IMR-90 (cell line): Measurements from ENCODE around the gene FAM227B. TPM values are rescaled to one million over a fixed set of nuclear protein-coding genes. Genes with fewer than 3 reads are reported as not detected.
A peak's percentile ranks its signal among the peaks of the same experiment; 100 is the strongest.

Experiments used
- ATAC-seq: fragments of 200-7000 bp; cut with Tn5 transposase; 2 replicates; pipeline ENCODE4 v1.9.1; 2020; ENCODE audit warnings: low read depth, mild to moderate bottlenecking, moderate library complexity
- BruUV-seq: library from RNA; stranded (reverse); fragments of 400-500 nt; replicated peaks from 2 replicates; lab custom pipeline; 2021; lab: Mats Ljungman, UMichigan
- CTCF ChIA-PET: fragments of 300-600 bp; formaldehyde crosslinking; extraction: SDS; loops from one replicate; lab custom pipeline; 2021; ENCODE audit warnings: antibody characterized with exemption; lab: Yijun Ruan, JAX
- POLR2A ChIA-PET: fragments of 300-600 bp; sonication (Branson Sonifier 250); formaldehyde crosslinking; loops from one replicate; lab custom pipeline; 2022; ENCODE audit warnings: antibody characterized with exemption; ENCODE audit not compliant: unreplicated experiment; lab: Charles Lee
- DNase-seq: peaks from one replicate; pipeline ENCODE4 v3.0.0; 2013
- H2AFZ ChIP-seq: replicated peaks from 2 replicates; pipeline ENCODE3; 2013; ENCODE audit warnings: low read length, mild to moderate bottlenecking; ENCODE audit not compliant: poor library complexity
- H2AK5ac ChIP-seq: 2 replicates; pipeline ENCODE4 v1.6.1; 2013; ENCODE audit warnings: low read depth, low read length, inconsistent platforms
- H2AK9ac ChIP-seq: replicated peaks from 2 replicates; pipeline ENCODE3; 2013; ENCODE audit warnings: mild to moderate bottlenecking, low read depth, low read length, moderate library complexity; ENCODE audit not compliant: poor library complexity
- H2BK120ac ChIP-seq: 2 replicates; pipeline ENCODE4 v1.6.1; 2013; ENCODE audit warnings: low read depth, low read length, inconsistent platforms
- H2BK15ac ChIP-seq: 3 replicates; pipeline ENCODE4 v1.6.1; 2013; ENCODE audit warnings: low read depth, low read length, inconsistent platforms
- H2BK20ac ChIP-seq: 2 replicates; pipeline ENCODE4 v1.6.1; 2013; ENCODE audit warnings: low read depth, mild to moderate bottlenecking, inconsistent platforms, low read length, moderate library complexity
- H2BK5ac ChIP-seq: 2 replicates; pipeline ENCODE4 v1.6.1; 2013; ENCODE audit warnings: mild to moderate bottlenecking, low read depth, low read length, inconsistent platforms; ENCODE audit not compliant: poor library complexity, severe bottlenecking
- H3K14ac ChIP-seq: replicated peaks from 2 replicates; pipeline ENCODE4 v1.6.1; 2013; ENCODE audit warnings: low read depth, low read length, inconsistent platforms
- H3K18ac ChIP-seq: 2 replicates; pipeline ENCODE4 v1.6.1; 2013; ENCODE audit warnings: low read depth, low read length, control low read depth
- H3K23ac ChIP-seq: 2 replicates; pipeline ENCODE4 v1.6.1; 2013; ENCODE audit warnings: low read depth, low read length, inconsistent platforms
- H3K27ac ChIP-seq: 2 replicates; pipeline ENCODE4 v1.5.1; 2013; ENCODE audit warnings: mild to moderate bottlenecking, control low read depth, low read length; ENCODE audit not compliant: insufficient read depth
- H3K27me3 ChIP-seq: 2 replicates; pipeline ENCODE4 v1.6.1; 2013; ENCODE audit warnings: low read length; ENCODE audit not compliant: control insufficient read depth, insufficient read depth
- H3K36me3 ChIP-seq: 2 replicates; pipeline ENCODE4 v1.6.1; 2013; ENCODE audit warnings: low read length, mixed read lengths; ENCODE audit not compliant: control insufficient read depth, insufficient read depth
- H3K4ac ChIP-seq: 2 replicates; pipeline ENCODE4 v1.6.1; 2013; ENCODE audit warnings: low read depth, low read length, inconsistent platforms
- H3K4me1 ChIP-seq: 2 replicates; pipeline ENCODE4 v1.6.1; 2013; ENCODE audit warnings: low read length, mixed read lengths; ENCODE audit not compliant: control insufficient read depth, insufficient read depth
- H3K4me2 ChIP-seq: 2 replicates; pipeline ENCODE4 v1.6.1; 2013; ENCODE audit warnings: low read depth, mild to moderate bottlenecking, control low read depth, low read length, moderate library complexity
- H3K4me3 ChIP-seq: 2 replicates; pipeline ENCODE4 v1.5.1; 2013; ENCODE audit warnings: low read depth, mild to moderate bottlenecking, control low read depth, low read length, moderate library complexity; ENCODE audit not compliant: insufficient read depth
- H3K56ac ChIP-seq: 2 replicates; pipeline ENCODE4 v1.6.1; 2013; ENCODE audit warnings: low read length, inconsistent platforms; ENCODE audit not compliant: insufficient read depth; ENCODE audit errors: extremely low read depth
- H3K79me1 ChIP-seq, 2 experiments: 2 replicates each; pipeline ENCODE4 v1.6.1; 2013; ENCODE audit warnings: low read length in 2 of 2, inconsistent platforms in 1 of 2, low read depth in 1 of 2
- H3K9ac ChIP-seq: 2 replicates; pipeline ENCODE4 v1.6.1; 2013; ENCODE audit warnings: low read depth, low read length, control low read depth
- H3K9me1 ChIP-seq: 2 replicates; pipeline ENCODE4 v1.6.1; 2013; ENCODE audit warnings: low read length, inconsistent platforms; ENCODE audit not compliant: insufficient read depth
- H3K9me3 ChIP-seq: 2 replicates; pipeline ENCODE4 v1.6.1; 2013; ENCODE audit warnings: low read length; ENCODE audit not compliant: control insufficient read depth, insufficient read depth
- H4K20me1 ChIP-seq: 2 replicates; pipeline ENCODE4 v1.6.1; 2013; ENCODE audit warnings: low read length, inconsistent platforms; ENCODE audit not compliant: insufficient read depth
- H4K5ac ChIP-seq: 2 replicates; pipeline ENCODE4 v1.6.1; 2013; ENCODE audit warnings: mild to moderate bottlenecking, low read depth, low read length, control low read depth
- H4K8ac ChIP-seq, 2 experiments: 2 replicates each; pipeline ENCODE4 v1.6.1; 2013; ENCODE audit warnings: low read depth in 2 of 2, low read length in 2 of 2, control low read depth in 1 of 2, inconsistent platforms in 1 of 2
- H4K91ac ChIP-seq: 2 replicates; pipeline ENCODE4 v1.6.1; 2013; ENCODE audit warnings: low read depth, low read length, inconsistent platforms; ENCODE audit not compliant: insufficient read depth
- BHLHE40 ChIP-seq: fragments of 150-350 bp; IDR thresholded peaks from 2 replicates; pipeline ENCODE4 v1.6.1; 2016; ENCODE audit warnings: mild to moderate bottlenecking, low read depth, low read length
- CEBPB ChIP-seq: IDR thresholded peaks from 2 replicates; pipeline ENCODE4 v1.6.1; 2012; ENCODE audit warnings: low read depth, low read length, improper control_type of control experiment
- CHD1 ChIP-seq: IDR thresholded peaks from 2 replicates; pipeline ENCODE4 v1.6.1; 2012; ENCODE audit warnings: low read depth, low read length, improper control_type of control experiment
- CTCF ChIP-seq: conservative IDR thresholded peaks from 2 replicates; pipeline ENCODE4 v1.5.1; 2012; ENCODE audit warnings: mild to moderate bottlenecking, low read depth, low read length, improper control_type of control experiment
- ELK1 ChIP-seq: fragments of 150-350 bp; IDR thresholded peaks from 2 replicates; pipeline ENCODE4 v1.6.1; 2016; ENCODE audit warnings: low read depth, mild to moderate bottlenecking, low read length, moderate library complexity, borderline replicate concordance
- FOS ChIP-seq: fragments of 150-350 bp; IDR thresholded peaks from 2 replicates; pipeline ENCODE4 v1.6.1; 2016; ENCODE audit warnings: low read depth, low read length
- MAFK ChIP-seq: IDR thresholded peaks from 2 replicates; pipeline ENCODE4 v1.6.1; 2012; ENCODE audit warnings: low read depth, low read length, improper control_type of control experiment
- MAZ ChIP-seq: IDR thresholded peaks from 2 replicates; pipeline ENCODE4 v1.6.1; 2012; ENCODE audit warnings: low read depth, mild to moderate bottlenecking, low read length, improper control_type of control experiment, moderate library complexity, borderline replicate concordance
- MXI1 ChIP-seq: IDR thresholded peaks from 2 replicates; pipeline ENCODE4 v1.6.1; 2012; ENCODE audit warnings: low read depth, mild to moderate bottlenecking, low read length, moderate library complexity, borderline replicate concordance
- NFE2L2 ChIP-seq: fragments of 150-350 bp; IDR thresholded peaks from 2 replicates; pipeline ENCODE4 v1.6.1; 2016; ENCODE audit warnings: low read depth, mild to moderate bottlenecking, low read length
- POLR2A ChIP-seq: IDR thresholded peaks from 2 replicates; pipeline ENCODE4 v1.6.1; 2012; ENCODE audit warnings: mild to moderate bottlenecking, low read depth, low read length
- RAD21 ChIP-seq: IDR thresholded peaks from 2 replicates; pipeline ENCODE4 v1.6.1; 2012; ENCODE audit warnings: low read length, improper control_type of control experiment
- RCOR1 ChIP-seq: IDR thresholded peaks from 2 replicates; pipeline ENCODE4 v1.6.1; 2012; ENCODE audit warnings: mild to moderate bottlenecking, low read length, improper control_type of control experiment; ENCODE audit not compliant: insufficient replicate concordance
- RFX5 ChIP-seq: IDR thresholded peaks from 2 replicates; pipeline ENCODE4 v1.8.0; 2012; ENCODE audit warnings: low read depth, mild to moderate bottlenecking, low read length, moderate library complexity
- SMC3 ChIP-seq: fragments of 150-350 bp; IDR thresholded peaks from 2 replicates; pipeline ENCODE4 v1.6.1; 2016; ENCODE audit warnings: low read depth, mild to moderate bottlenecking, antibody characterized with exemption, low read length, moderate library complexity
- USF2 ChIP-seq: fragments of 150-350 bp; IDR thresholded peaks from 2 replicates; pipeline ENCODE4 v1.6.1; 2017; ENCODE audit warnings: mild to moderate bottlenecking, antibody characterized with exemption, low read length, low read depth
- WGBS, 2 experiments: methylation state at CpG; one replicate each; pipeline versions ENCODE4 v1.1.5 to v1.1.7; 2013; ENCODE audit warnings: missing lambda C conversion rate in 2 of 2; ENCODE audit not compliant: insufficient read length in 1 of 2; ENCODE audit errors: extremely low coverage in 2 of 2; 5-methylcytosine and 5-hydroxymethylcytosine counted together
- dilution Hi-C: fragments of 300-500 bp; cut with HindIII; formaldehyde crosslinking; loops from one replicate; pipeline ENCODE4 v1.14.3; 2018; ENCODE audit warnings: low sequenced_read_pairs; ENCODE audit not compliant: unreplicated experiment
- in situ Hi-C: fragments of 300-500 bp; cut with MboI; formaldehyde crosslinking; loops from 3 replicates; pipeline ENCODE4 v1.14.3; 2019; ENCODE audit warnings: low sequenced_read_pairs, inconsistent platforms, mixed read lengths
- intact Hi-C: fragments of 100-400 bp; cut with micrococcal nuclease; formaldehyde crosslinking; loops from 2 replicates; pipeline ENCODE4 v1.10.0; 2022
- polyA plus RNA-seq, 3 experiments: library from polyadenylated mRNA; depleted of rRNA; stranded (reverse); fragments of >200 nt; gene quantifications; 2 replicates each; pipeline ENCODE4 v1.2.3, GENCODE V29; 2012; ENCODE audit warnings: low replicate concordance in 1 of 3
- total RNA-seq: library from RNA; depleted of rRNA; stranded (reverse); fragments of >200 nt; gene quantifications from 2 replicates; pipeline ENCODE4 v1.2.3, GENCODE V29; 2012

FAM227B gene
- total and polyA plus RNA-seq, 2 of the 4 experiments (the other 2 are of a cell fraction) = 1.8 to 3.0 TPM

GRCh38 chr15:49649987-49650386, 29.4 kb upstream of the FAM227B start:
- dilution Hi-C loops (no loop called here), intact Hi-C loops (no loop called here), in situ Hi-C loops (no loop called here)
- Histone ChIP-seq H3K9ac (no peak overlapping the region), H2BK15ac (no peak overlapping the region), H3K23ac (no peak overlapping the region), H3K27ac (no peak overlapping the region), H4K8ac (no peak overlapping the region), H3K4me3 (no peak overlapping the region), H4K5ac (no peak overlapping the region), H2AK5ac (no peak overlapping the region), H3K9me3 (peaks cover 17% of the 10 kb centered on the region), H4K20me1 (no peaks in the 10 kb centered on the region), H3K79me1 (peaks cover 0 to 3% of the 10 kb centered on the region in 2 experiments; a peak in 1 of 4 replicates), H3K27me3 (no peaks in the 10 kb centered on the region), H3K4me1 (peaks cover 7% of the 10 kb centered on the region), H3K4me2 (no peak overlapping the region), H2BK5ac (peak overlapping the region; percentile 12), H3K9me1 (peaks cover 2% of the 10 kb centered on the region; the same call in 1 of the 2 replicates), H4K91ac (no peak overlapping the region), H3K18ac (no peak overlapping the region), H2AK9ac (no peak overlapping the region), H2AFZ (no peak overlapping the region), H3K36me3 (peaks cover 5% of the 10 kb centered on the region), H3K14ac (no peak overlapping the region), H3K4ac (no peak overlapping the region), H2BK20ac (no peak overlapping the region), H2BK120ac (no peak overlapping the region), H3K56ac (no peak overlapping the region)
- no TSS peak for BruUV-seq
- ATAC-seq = no peak
- WGBS, 2 experiments = no CpG with 5 or more reads among the region's 1 CpG
- ChIA-PET CTCF (no interaction called here), POLR2A (no interaction called here)
- no peak for TF ChIP-seq RCOR1
- TF ChIP-seq CTCF = no peak
- TF ChIP-seq CHD1 = no peak
- TF ChIP-seq USF2 = no peak
- no peak for TF ChIP-seq MXI1
- no peak for TF ChIP-seq MAFK
- TF ChIP-seq RFX5 = no peak
- TF ChIP-seq SMC3 = no peak
- TF ChIP-seq FOS = no peak
- no peak for TF ChIP-seq NFE2L2
- TF ChIP-seq MAZ = no peak
- no peak for TF ChIP-seq BHLHE40
- no peak for TF ChIP-seq RAD21
- TF ChIP-seq ELK1 = no peak
- TF ChIP-seq POLR2A = no peak
- no peak for TF ChIP-seq CEBPB
- DNase-seq = peak; percentile 35
